Measurements from ENCODE around the gene CXCR4. TPM values are rescaled to one million over a fixed set of nuclear protein-coding genes. Genes with fewer than 3 reads are reported as not detected.

The CXCR4 gene
- total RNA-seq: 10 to 100 TPM; 17.6 to 28.5 (median 24.0) TPM

DNA sequence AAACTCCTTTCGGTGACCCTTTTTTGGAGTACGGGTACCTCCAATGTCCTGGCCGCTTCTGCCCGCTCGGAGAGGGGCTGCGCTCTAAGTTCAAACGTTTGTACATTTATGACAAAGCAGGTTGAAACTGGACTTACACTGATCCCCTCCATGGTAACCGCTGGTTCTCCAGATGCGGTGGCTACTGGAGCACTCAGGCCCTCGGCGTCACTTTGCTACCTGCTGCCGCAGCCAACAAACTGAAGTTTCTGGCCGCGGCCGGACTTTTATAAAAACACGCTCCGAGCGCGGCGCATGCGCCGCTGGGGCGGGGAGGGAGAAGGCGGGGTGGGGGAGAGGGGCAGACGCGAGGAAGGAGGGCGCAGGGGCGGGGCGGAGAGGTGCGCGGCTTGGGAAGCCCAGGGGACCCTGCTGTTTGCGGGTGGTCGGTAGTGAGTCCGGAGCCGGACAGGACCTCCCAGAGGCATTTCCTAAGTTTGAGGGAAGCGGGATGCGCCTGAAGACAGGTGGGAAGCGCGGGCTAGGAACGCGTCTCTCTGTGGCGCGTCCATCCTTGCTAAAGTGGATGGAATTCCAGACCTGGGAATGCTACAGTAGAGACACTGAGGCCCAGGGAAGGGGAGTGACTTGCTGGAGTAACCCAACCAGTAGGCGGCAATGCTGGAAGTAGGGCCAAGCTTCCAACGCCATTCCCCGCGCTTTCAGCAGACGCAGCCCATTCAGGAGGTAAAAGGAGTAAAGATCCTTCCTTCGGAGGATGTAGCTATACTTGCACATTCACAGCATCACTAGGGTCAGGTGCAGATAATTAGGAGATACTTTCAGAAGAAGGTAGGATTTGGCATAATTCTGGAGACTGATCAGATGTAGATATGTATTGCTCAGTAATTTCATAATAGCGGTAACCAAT is at the start of gene CXCR4:
CXCR4 (minus strand) TSS at position 241 of the 910 bp plus-strand sequence; CDS start at position 152, 89 bp downstream.
- H3K4me1 Mint-ChIP-seq (ENCODE audit: low read depth): peaks cover 68% of the 10 kb centered on the region
- H3K4me3 Mint-ChIP-seq: peak within 1 kb of the TSS; percentile 92
- H3K27me3 Mint-ChIP-seq (ENCODE audit: low read depth): no peaks in the 10 kb centered on the region
- H3K36me3 Mint-ChIP-seq (ENCODE audit: insufficient read depth): peaks cover 23% of the 10 kb centered on the region
- no peaks in the 10 kb centered on the region for H3K9me3 Mint-ChIP-seq
- DNase-seq (peak; percentile 85), ATAC-seq (peak; percentile 43 to 49)

GRCh38 chr2:136164280-136164776 is 46.4 kb upstream of the CXCR4 start:
- Mint-ChIP-seq H3K36me3 (ENCODE audit: insufficient read depth) (no peaks in the 10 kb centered on the region), H3K27me3 (ENCODE audit: low read depth) (no peaks in the 10 kb centered on the region), H3K9me3 (no peaks in the 10 kb centered on the region), H3K4me1 (ENCODE audit: low read depth) (peaks cover 14% of the 10 kb centered on the region), H3K4me3 (no peak overlapping the region)
- ATAC-seq (no peak), DNase-seq (no peak)

- ATAC-seq: no peak
- Mint-ChIP-seq H3K27me3 (ENCODE audit: low read depth) (no peaks in the 10 kb centered on the region), H3K36me3 (ENCODE audit: insufficient read depth) (no peaks in the 10 kb centered on the region), H3K4me1 (ENCODE audit: low read depth) (peaks cover 16% of the 10 kb centered on the region), H3K9me3 (no peaks in the 10 kb centered on the region), H3K4me3 (no peak overlapping the region)
- DNase-seq: no peak
These were observed 44.5 kb upstream of the CXCR4 start for GRCh38 chr2:136162438-136162837.

DNA sequence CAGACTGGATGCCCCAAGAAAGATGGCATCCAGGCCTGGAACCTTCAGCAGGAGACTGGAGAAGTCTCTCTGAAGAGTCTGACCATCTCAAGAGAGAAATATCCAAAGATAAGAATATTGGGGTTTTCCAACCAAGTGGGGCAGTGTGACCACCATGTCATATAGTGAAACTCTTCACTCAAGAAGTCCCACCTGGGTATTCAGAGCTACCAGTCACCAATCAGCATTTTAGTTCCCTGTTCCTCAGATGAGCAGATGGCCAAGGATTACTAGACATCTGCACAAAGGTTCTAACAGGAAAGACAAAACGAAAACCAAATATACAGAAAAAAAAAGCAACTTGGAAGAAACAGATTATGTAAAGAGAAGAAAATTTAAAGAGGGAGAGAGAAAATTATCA is 38.5 kb upstream of the CXCR4 start:
- ATAC-seq: no peak
- no peaks in the 10 kb centered on the region for H3K27me3 Mint-ChIP-seq (ENCODE audit: low read depth)
- H3K4me1 Mint-ChIP-seq (ENCODE audit: low read depth): peaks cover 10% of the 10 kb centered on the region
- H3K36me3 Mint-ChIP-seq (ENCODE audit: insufficient read depth): no peaks in the 10 kb centered on the region
- H3K4me3 Mint-ChIP-seq: no peak overlapping the region
- no peak for DNase-seq
- H3K9me3 Mint-ChIP-seq: no peaks in the 10 kb centered on the region

- Mint-ChIP-seq H3K9me3 (no peaks in the 10 kb centered on the region), H3K4me3 (no peak overlapping the region), H3K27me3 (ENCODE audit: low read depth) (no peaks in the 10 kb centered on the region), H3K4me1 (ENCODE audit: low read depth) (peaks cover 16% of the 10 kb centered on the region), H3K36me3 (ENCODE audit: insufficient read depth) (no peaks in the 10 kb centered on the region)
- ATAC-seq: no peak
- DNase-seq: no peak
These were observed 36.4 kb upstream of the CXCR4 start for GRCh38 chr2:136154384-136154783.

DNA sequence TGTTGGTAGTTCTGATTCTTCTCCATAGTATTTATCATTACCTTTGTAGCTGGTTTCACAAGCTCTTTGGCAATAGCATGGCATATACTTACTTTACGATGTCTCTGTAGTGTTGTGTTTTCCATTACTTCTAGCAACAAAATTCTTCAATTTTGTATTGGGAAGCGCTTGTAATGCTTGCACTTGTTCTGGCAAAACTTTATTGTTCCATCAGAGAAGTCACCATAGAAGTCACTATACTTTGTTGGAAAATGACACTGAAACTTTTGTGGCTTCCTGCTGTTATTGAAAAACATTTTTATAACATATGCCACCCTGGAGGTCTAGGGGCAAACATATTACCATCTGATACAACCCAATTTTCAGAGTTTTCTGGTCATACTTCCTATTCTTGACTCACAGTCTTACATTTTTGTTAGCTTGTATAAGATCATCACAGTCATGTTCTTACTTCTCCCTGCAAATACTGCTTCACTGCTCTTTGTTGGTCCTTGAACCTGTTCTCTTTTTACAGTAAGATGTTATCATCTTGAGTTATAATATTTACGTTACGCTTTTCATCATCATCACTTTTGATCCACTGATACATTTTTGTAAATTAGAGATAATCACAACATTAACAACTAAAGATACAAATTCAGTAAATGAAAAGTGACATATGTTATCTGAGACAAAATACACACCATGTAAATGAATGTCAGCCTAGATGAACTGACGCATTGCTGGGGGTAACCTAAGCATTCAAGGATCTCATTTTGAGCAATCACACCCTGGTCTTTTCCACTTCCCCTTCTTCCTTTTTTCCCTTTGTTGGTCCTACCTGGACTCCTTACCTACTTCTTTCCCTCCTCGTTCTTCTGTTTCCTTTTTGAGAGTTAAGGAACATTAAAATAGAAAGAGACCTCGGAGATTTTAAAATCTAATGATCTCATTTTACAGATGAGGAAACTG is 33.3 kb upstream of the CXCR4 start:
- ATAC-seq (no peak), DNase-seq (no peak)
- Mint-ChIP-seq H3K27me3 (ENCODE audit: low read depth) (no peaks in the 10 kb centered on the region), H3K4me3 (no peak overlapping the region), H3K36me3 (ENCODE audit: insufficient read depth) (no peaks in the 10 kb centered on the region), H3K9me3 (no peaks in the 10 kb centered on the region), H3K4me1 (ENCODE audit: low read depth) (peaks cover 14% of the 10 kb centered on the region)

- H3K36me3 Mint-ChIP-seq (ENCODE audit: insufficient read depth): no peaks in the 10 kb centered on the region
- no peaks in the 10 kb centered on the region for H3K27me3 Mint-ChIP-seq (ENCODE audit: low read depth)
- ATAC-seq (no peak), DNase-seq (no peak)
- no peaks in the 10 kb centered on the region for H3K9me3 Mint-ChIP-seq
- no peak overlapping the region for H3K4me3 Mint-ChIP-seq
- H3K4me1 Mint-ChIP-seq (ENCODE audit: low read depth): peaks cover 17% of the 10 kb centered on the region
These were observed 31.1 kb upstream of the CXCR4 start for GRCh38 chr2:136149011-136149410.

- Mint-ChIP-seq H3K27me3 (ENCODE audit: low read depth) (no peaks in the 10 kb centered on the region), H3K4me1 (ENCODE audit: low read depth) (peaks cover 22% of the 10 kb centered on the region), H3K9me3 (no peaks in the 10 kb centered on the region), H3K36me3 (ENCODE audit: insufficient read depth) (no peaks in the 10 kb centered on the region), H3K4me3 (no peak overlapping the region)
- ATAC-seq: no peak
- no peak for DNase-seq
These were observed 28.6 kb upstream of the CXCR4 start for GRCh38 chr2:136146564-136146963.

DNA sequence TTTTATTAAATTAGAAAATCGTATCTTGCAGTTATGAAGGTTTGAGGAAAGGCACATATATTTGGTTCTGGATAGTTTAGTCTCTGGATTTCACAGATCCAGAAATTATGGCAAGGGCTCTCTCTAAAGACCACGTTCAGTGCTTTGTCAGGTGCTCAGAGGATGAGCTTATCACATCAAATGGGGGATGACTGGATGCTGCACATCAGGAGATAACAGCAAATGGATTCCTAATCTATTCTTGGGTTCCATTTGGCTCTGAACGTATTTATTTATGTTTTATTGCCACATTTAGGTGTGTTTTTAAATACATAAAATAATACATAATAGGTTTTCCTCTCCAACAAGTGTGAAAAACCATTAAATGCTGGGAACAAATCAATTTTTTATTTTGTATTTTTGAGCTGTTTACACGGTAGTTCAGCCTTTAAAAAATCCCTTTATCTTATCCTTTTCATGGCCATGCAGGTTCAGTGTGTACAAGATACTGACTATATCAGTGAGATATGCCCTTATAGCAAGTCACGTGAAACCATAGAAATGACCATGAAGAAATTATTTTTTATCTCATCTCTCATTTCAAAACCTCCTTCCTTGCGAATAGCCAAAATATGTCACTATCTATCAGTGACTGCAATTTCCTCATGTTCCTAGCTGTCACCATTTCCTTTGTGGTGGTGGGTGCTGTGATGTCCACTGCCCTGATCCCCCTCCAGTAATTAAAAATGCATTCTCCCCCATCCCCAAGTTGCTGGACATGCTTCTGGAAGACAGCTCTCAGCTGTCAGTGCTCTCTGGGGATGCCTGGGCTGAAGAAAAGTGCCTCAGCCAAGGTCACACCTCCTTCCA is 25.9 kb upstream of the CXCR4 start:
- Mint-ChIP-seq H3K9me3 (no peaks in the 10 kb centered on the region), H3K36me3 (ENCODE audit: insufficient read depth) (no peaks in the 10 kb centered on the region), H3K4me3 (no peak overlapping the region), H3K4me1 (ENCODE audit: low read depth) (peaks cover 39% of the 10 kb centered on the region), H3K27me3 (ENCODE audit: low read depth) (no peaks in the 10 kb centered on the region)
- ATAC-seq (no peak), DNase-seq (no peak)

- no peaks in the 10 kb centered on the region for H3K36me3 Mint-ChIP-seq (ENCODE audit: insufficient read depth)
- ATAC-seq (no peak), DNase-seq (no peak)
- H3K9me3 Mint-ChIP-seq: no peaks in the 10 kb centered on the region
- H3K27me3 Mint-ChIP-seq (ENCODE audit: low read depth): no peaks in the 10 kb centered on the region
- no peak overlapping the region for H3K4me3 Mint-ChIP-seq
- peaks cover 60% of the 10 kb centered on the region for H3K4me1 Mint-ChIP-seq (ENCODE audit: low read depth)
These were observed 23.7 kb upstream of the CXCR4 start for GRCh38 chr2:136141510-136142149.

DNA sequence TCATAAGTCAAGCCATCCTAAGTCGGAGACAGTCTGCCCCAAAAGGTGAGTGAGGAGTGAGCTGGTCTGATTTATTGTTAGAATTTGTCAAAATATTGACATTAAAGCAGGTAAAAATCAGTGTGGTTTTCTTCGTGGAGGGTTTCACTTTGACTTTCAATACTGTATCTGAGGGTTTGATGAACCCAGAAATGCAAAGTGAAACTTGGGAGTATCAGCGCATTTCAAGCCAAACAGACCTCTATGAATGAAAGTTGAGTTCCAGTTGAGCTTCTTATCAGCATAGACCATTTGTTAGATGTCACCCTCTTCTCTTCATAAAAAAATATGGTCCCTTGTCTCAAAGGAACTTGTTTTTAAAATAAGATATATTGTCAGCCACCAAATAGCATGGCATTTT is 21.7 kb upstream of the CXCR4 start:
- Mint-ChIP-seq H3K4me1 (ENCODE audit: low read depth) (peaks cover 80% of the 10 kb centered on the region), H3K9me3 (no peaks in the 10 kb centered on the region), H3K27me3 (ENCODE audit: low read depth) (no peaks in the 10 kb centered on the region), H3K4me3 (no peak overlapping the region), H3K36me3 (ENCODE audit: insufficient read depth) (no peaks in the 10 kb centered on the region)
- DNase-seq (no peak), ATAC-seq (peak; percentile 9 to 28)

DNA sequence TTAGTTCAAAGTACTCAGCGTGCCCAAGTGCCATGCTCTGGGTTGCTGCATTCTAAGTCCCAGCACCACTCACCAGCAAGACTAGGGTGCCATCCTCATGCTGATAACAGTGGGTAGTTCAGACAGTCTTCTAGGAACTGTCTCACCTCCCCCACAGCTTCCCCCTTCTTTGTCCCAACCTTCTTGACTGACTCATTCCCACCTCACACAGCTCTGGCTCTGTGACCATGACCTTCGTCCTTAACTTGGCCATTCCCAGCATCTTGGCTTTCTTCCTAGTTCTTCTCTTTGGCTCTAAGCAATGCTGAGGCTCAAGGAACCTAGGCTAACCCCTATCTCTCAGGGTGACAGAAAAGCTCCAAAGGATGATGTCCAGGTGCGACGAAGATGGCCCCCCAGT is 20.0 kb upstream of the CXCR4 start:
- no peaks in the 10 kb centered on the region for H3K36me3 Mint-ChIP-seq (ENCODE audit: insufficient read depth)
- ATAC-seq: no peak
- H3K27me3 Mint-ChIP-seq (ENCODE audit: low read depth): no peaks in the 10 kb centered on the region
- DNase-seq: no peak
- peaks cover 92% of the 10 kb centered on the region for H3K4me1 Mint-ChIP-seq (ENCODE audit: low read depth)
- no peaks in the 10 kb centered on the region for H3K9me3 Mint-ChIP-seq
- H3K4me3 Mint-ChIP-seq: peak overlapping the region; percentile 14

GRCh38 chr2:136136931-136137330 is 19.0 kb upstream of the CXCR4 start:
- peak overlapping the region; percentile 29 for H3K4me3 Mint-ChIP-seq
- no peaks in the 10 kb centered on the region for H3K9me3 Mint-ChIP-seq

More at GRCh38 chr2:136136931-136137330, 19.0 kb upstream of the CXCR4 start:
- H3K36me3 Mint-ChIP-seq (ENCODE audit: insufficient read depth): no peaks in the 10 kb centered on the region
- peaks cover 96% of the 10 kb centered on the region for H3K4me1 Mint-ChIP-seq (ENCODE audit: low read depth)
- no peak for DNase-seq
- H3K27me3 Mint-ChIP-seq (ENCODE audit: low read depth): no peaks in the 10 kb centered on the region
- ATAC-seq: no peak
